Activated T-cell treated with anti-CD3 and anti-CD28 coated beads, Interleukin-2, amount 50 U/mL, for 72 hours (primary cell): ENCODE data around the gene EOMES. TPM values are rescaled to one million over a fixed set of nuclear protein-coding genes. Genes with fewer than 3 reads are reported as not detected.

Experiments
- ATAC-seq, 2 donors: fragments of 150-1000 bp; cut with Tn5 transposase; replicated peaks in 1 of 2; 2 replicates each; pipeline ENCODE4 v1.10.0; 2021; ENCODE audit warnings: moderate library complexity in 2 of 2, mild to moderate bottlenecking in 1 of 2
- DNase-seq, 2 donors: peaks; one replicate each; pipeline ENCODE4 v3.0.0; 2021 to 2022; ENCODE audit warnings: mixed read lengths in 1 of 2
- H3K27ac Mint-ChIP-seq: one replicate; pipeline ENCODE4 v1.8.0; 2022; ENCODE audit warnings: mild to moderate bottlenecking, moderate library complexity, mixed read lengths
- H3K27me3 Mint-ChIP-seq: one replicate; pipeline ENCODE4 v1.8.0; 2022; ENCODE audit warnings: low read depth, mixed read lengths
- H3K36me3 Mint-ChIP-seq, 2 donors: one replicate each; pipeline ENCODE4 v1.8.0; 2022; ENCODE audit warnings: mixed read lengths in 2 of 2, mild to moderate bottlenecking in 1 of 2; ENCODE audit not compliant: insufficient read depth in 2 of 2
- H3K4me1 Mint-ChIP-seq: one replicate; pipeline ENCODE4 v1.8.0; 2022; ENCODE audit warnings: low read depth, mixed read lengths
- H3K4me3 Mint-ChIP-seq, 2 donors: one replicate each; pipeline ENCODE4 v1.8.0; 2022; ENCODE audit warnings: mild to moderate bottlenecking in 2 of 2, mixed read lengths in 2 of 2, moderate library complexity in 2 of 2
- H3K9me3 Mint-ChIP-seq, 2 donors: one replicate each; pipeline ENCODE4 v1.8.0; 2022; ENCODE audit warnings: mixed read lengths in 2 of 2
- total RNA-seq, 2 donors: library from RNA; stranded (reverse); gene quantifications; one replicate each; pipeline ENCODE4 v1.2.3, GENCODE V29; 2022

Gene EOMES
- total RNA-seq, 2 donors from 2014 or later = 1.2 to 7.2 TPM

- ATAC-seq (no peak), DNase-seq (no peak)
- H3K4me3 Mint-ChIP-seq = no peak overlapping the region
- H3K36me3 Mint-ChIP-seq = peaks cover 6% of the 10 kb centered on the region in 2 donors
- peaks cover 7 to 10% of the 10 kb centered on the region in 2 donors for H3K9me3 Mint-ChIP-seq
- H3K4me1 Mint-ChIP-seq = no peaks in the 10 kb centered on the region
- no peak overlapping the region for H3K27ac Mint-ChIP-seq
- H3K27me3 Mint-ChIP-seq = no peaks in the 10 kb centered on the region
These were observed 34.1 kb downstream of the EOMES start for GRCh38 chr3:27688053-27688452.

DNA sequence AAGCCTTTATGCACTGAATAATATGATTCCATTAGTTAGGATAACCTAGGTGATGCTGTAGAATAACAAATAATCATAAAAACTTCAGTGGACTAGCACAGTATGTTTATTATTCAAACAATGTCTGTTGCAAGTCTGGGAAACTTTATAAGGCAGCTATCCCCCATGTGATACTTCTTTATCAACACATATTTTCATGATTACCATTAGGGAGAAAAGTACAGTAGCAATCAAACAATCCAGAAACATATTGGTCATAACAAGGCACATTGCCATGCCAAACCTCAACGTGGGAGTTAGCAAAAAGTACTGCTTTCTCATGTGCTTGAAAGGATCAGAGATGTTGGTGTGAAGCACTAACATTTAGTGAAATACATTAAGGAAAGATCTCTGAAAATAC lies 35.5 kb downstream of the EOMES start:
- no peak for DNase-seq
- Mint-ChIP-seq H3K36me3 (peaks cover 6% of the 10 kb centered on the region in 2 donors), H3K4me1 (no peaks in the 10 kb centered on the region), H3K27me3 (no peaks in the 10 kb centered on the region), H3K9me3 (peaks cover 5 to 7% of the 10 kb centered on the region in 2 donors), H3K4me3 (no peak overlapping the region), H3K27ac (no peak overlapping the region)
- no peak for ATAC-seq

- Mint-ChIP-seq H3K27ac (no peak overlapping the region), H3K4me1 (peaks cover 11% of the 10 kb centered on the region), H3K36me3 (peaks cover 2% of the 10 kb centered on the region in 2 donors), H3K9me3 (peaks cover 0 to 3% of the 10 kb centered on the region in 2 donors), H3K4me3 (no peak overlapping the region), H3K27me3 (no peaks in the 10 kb centered on the region)
- no peak for DNase-seq
- no peak for ATAC-seq
These were observed 36.6 kb downstream of the EOMES start for GRCh38 chr3:27685474-27685873.

- H3K9me3 Mint-ChIP-seq = no peaks in the 10 kb centered on the region
- ATAC-seq (no peak), DNase-seq (no peak)
- H3K27ac Mint-ChIP-seq = no peak overlapping the region
- H3K36me3 Mint-ChIP-seq = no peaks in the 10 kb centered on the region
- peaks cover 16% of the 10 kb centered on the region for H3K4me1 Mint-ChIP-seq
- no peaks in the 10 kb centered on the region for H3K27me3 Mint-ChIP-seq
- no peak overlapping the region for H3K4me3 Mint-ChIP-seq
These were observed 37.8 kb downstream of the EOMES start for GRCh38 chr3:27684302-27684701.

- H3K36me3 Mint-ChIP-seq = no peaks in the 10 kb centered on the region
- H3K4me3 Mint-ChIP-seq = peak overlapping the region; percentile 79 to 90
- peaks cover 26% of the 10 kb centered on the region for H3K4me1 Mint-ChIP-seq
- no peaks in the 10 kb centered on the region for H3K27me3 Mint-ChIP-seq
- peak; percentile 57 to 72 for ATAC-seq
- H3K27ac Mint-ChIP-seq = peak overlapping the region; percentile 89
- no peaks in the 10 kb centered on the region for H3K9me3 Mint-ChIP-seq
- peak; percentile 28 to 34 for DNase-seq
These were observed 40.8 kb downstream of the EOMES start for GRCh38 chr3:27681249-27681748.

- Mint-ChIP-seq H3K27ac (peak overlapping the region; percentile 89), H3K9me3 (no peaks in the 10 kb centered on the region), H3K4me3 (peak overlapping the region in 1 of 2 donors; percentile 90), H3K36me3 (no peaks in the 10 kb centered on the region), H3K27me3 (no peaks in the 10 kb centered on the region), H3K4me1 (peaks cover 26% of the 10 kb centered on the region)
- DNase-seq = no peak
- ATAC-seq = no peak
These were observed 41.4 kb downstream of the EOMES start for GRCh38 chr3:27680517-27681246.

DNA sequence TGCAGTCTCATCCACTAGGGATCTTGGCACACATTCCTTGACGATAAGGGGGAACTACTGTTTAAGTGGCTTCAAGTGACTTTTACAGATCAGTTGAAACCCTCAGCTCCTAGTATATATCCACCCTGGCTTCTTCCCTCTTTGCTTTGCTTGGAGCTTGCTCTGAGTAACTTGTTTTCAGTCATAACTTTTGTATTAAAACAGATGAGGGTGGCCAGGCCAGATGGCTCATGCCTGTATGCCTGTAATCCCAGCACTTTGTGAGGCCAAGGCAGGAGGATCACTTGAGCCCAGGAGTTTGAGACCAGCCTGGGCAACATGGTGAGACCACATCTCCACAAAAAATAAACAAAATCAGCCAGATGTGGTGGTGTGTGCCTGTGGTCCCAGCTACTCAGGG lies 42.4 kb downstream of the EOMES start:
- H3K36me3 Mint-ChIP-seq = no peaks in the 10 kb centered on the region
- no peak for ATAC-seq
- no peak overlapping the region for H3K4me3 Mint-ChIP-seq
- peaks cover 26% of the 10 kb centered on the region for H3K4me1 Mint-ChIP-seq
- H3K27ac Mint-ChIP-seq = no peak overlapping the region
- no peaks in the 10 kb centered on the region for H3K9me3 Mint-ChIP-seq
- DNase-seq = no peak
- H3K27me3 Mint-ChIP-seq = no peaks in the 10 kb centered on the region

DNA sequence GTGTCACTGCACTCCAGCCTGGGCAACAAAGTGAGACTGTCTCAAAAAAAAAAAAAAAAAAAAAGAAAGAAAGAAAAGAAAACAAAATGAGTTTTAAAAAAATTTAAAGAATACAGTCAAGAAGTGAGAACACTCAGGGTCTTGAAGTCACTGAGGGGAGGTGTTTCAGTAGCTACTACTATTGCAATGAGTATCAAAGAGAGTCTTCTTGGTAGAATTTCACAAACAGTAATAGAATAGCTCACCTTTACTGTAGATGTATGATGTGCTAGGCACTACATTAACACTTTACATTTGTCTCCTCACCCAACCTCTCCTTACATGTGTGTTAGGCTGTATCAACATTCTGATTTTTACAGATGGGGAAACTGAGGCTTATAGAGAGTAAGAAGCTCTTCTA lies 43.9 kb downstream of the EOMES start:
- Mint-ChIP-seq H3K4me3 (no peak overlapping the region), H3K4me1 (peaks cover 26% of the 10 kb centered on the region), H3K9me3 (no peaks in the 10 kb centered on the region), H3K27ac (peak overlapping the region; percentile 62), H3K27me3 (no peaks in the 10 kb centered on the region), H3K36me3 (no peaks in the 10 kb centered on the region)
- peak; percentile 75 to 78 for ATAC-seq
- DNase-seq = no peak

- DNase-seq = no peak
- H3K27me3 Mint-ChIP-seq = no peaks in the 10 kb centered on the region
- ATAC-seq = peak; percentile 28 to 41
- no peaks in the 10 kb centered on the region for H3K36me3 Mint-ChIP-seq
- H3K4me3 Mint-ChIP-seq = peak overlapping the region in 1 of 2 donors; percentile 21
- H3K9me3 Mint-ChIP-seq = no peaks in the 10 kb centered on the region
- H3K4me1 Mint-ChIP-seq = peaks cover 26% of the 10 kb centered on the region
- peak overlapping the region; percentile 62 for H3K27ac Mint-ChIP-seq
These were observed 44.6 kb downstream of the EOMES start for GRCh38 chr3:27677565-27677964.

GRCh38 chr3:27675287-27675686 lies 46.8 kb downstream of the EOMES start:
- H3K36me3 Mint-ChIP-seq = no peaks in the 10 kb centered on the region
- no peak overlapping the region for H3K27ac Mint-ChIP-seq
- no peak overlapping the region for H3K4me3 Mint-ChIP-seq
- no peak for ATAC-seq
- DNase-seq = no peak
- no peaks in the 10 kb centered on the region for H3K27me3 Mint-ChIP-seq
- H3K9me3 Mint-ChIP-seq = no peaks in the 10 kb centered on the region
- H3K4me1 Mint-ChIP-seq = peaks cover 13% of the 10 kb centered on the region

- Mint-ChIP-seq H3K9me3 (no peaks in the 10 kb centered on the region), H3K36me3 (no peaks in the 10 kb centered on the region), H3K4me3 (no peak overlapping the region), H3K27ac (no peak overlapping the region), H3K4me1 (peaks cover 13% of the 10 kb centered on the region), H3K27me3 (no peaks in the 10 kb centered on the region)
- ATAC-seq = no peak
- no peak for DNase-seq
These were observed 48.4 kb downstream of the EOMES start for GRCh38 chr3:27673701-27674100.

GRCh38 chr3:27671101-27671500 lies 51.0 kb downstream of the EOMES start:
- ATAC-seq (no peak), DNase-seq (no peak)
- no peak overlapping the region for H3K27ac Mint-ChIP-seq
- H3K4me1 Mint-ChIP-seq = peaks cover 10% of the 10 kb centered on the region
- no peaks in the 10 kb centered on the region for H3K27me3 Mint-ChIP-seq
- no peak overlapping the region for H3K4me3 Mint-ChIP-seq
- H3K36me3 Mint-ChIP-seq = no peaks in the 10 kb centered on the region
- H3K9me3 Mint-ChIP-seq = no peaks in the 10 kb centered on the region

DNA sequence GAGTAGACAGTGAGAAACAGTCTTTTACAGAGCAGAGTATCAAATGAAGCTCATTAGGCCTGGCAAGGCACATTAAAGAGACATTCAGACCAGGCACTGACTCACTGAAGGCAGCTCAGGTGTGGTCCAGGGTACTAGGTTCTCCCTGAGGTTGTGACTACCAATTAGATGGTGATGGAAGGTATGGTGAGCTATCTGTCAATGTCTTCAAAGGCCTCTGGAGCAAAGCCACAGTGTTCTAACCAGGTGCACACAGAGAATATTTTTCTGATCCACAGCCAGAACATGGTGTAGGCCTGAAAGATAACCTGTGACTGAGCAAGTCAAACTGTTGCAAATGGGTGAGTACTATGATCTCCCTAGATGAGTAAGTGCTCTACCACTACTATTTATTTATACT lies 51.5 kb downstream of the EOMES start:
- Mint-ChIP-seq H3K36me3 (no peaks in the 10 kb centered on the region), H3K4me1 (peaks cover 10% of the 10 kb centered on the region), H3K27me3 (no peaks in the 10 kb centered on the region), H3K9me3 (no peaks in the 10 kb centered on the region), H3K4me3 (no peak overlapping the region), H3K27ac (no peak overlapping the region)
- DNase-seq = no peak
- ATAC-seq = no peak

DNA sequence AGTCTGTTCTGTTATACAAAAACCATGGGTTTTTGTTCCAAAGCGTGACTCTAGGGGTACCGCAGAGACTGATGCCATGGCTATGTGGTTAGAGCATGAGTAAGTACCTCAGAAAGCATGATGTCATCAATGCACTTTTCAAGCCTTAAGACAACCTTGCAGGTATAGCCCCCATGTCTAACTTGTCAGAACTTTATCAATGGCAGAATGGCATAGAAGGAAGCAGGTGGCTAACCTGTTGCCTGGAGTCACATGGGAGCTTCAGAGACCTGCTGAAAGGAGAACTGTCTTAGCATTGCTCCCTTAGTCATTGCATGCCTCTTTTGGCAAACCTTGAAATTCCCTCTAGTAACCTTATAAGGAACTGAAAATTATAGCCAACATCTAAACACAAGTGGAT lies 52.5 kb downstream of the EOMES start:
- Mint-ChIP-seq H3K36me3 (no peaks in the 10 kb centered on the region), H3K27me3 (no peaks in the 10 kb centered on the region), H3K4me3 (peak overlapping the region in 1 of 2 donors; percentile 11), H3K4me1 (peaks cover 10% of the 10 kb centered on the region), H3K9me3 (no peaks in the 10 kb centered on the region), H3K27ac (no peak overlapping the region)
- ATAC-seq (peak; percentile 97), DNase-seq (peak in 1 of 2 donors; percentile 30)
